Endothelial cell of umbilical vein (primary cell): ENCODE measurements around the gene FABP1. TPM values are rescaled to one million over a fixed set of nuclear protein-coding genes. Genes with fewer than 3 reads are reported as not detected.

Experiments used
- BruUV-seq: library from RNA; stranded (reverse); fragments of 400-500 nt; replicated peaks from 2 replicates; lab custom pipeline; 2021; lab: Mats Ljungman, UMichigan
- CTCF ChIA-PET: fragments of 300-600, 350-600 bp; sonication (Branson Sonifier 250); formaldehyde crosslinking; loops from one replicate; lab custom pipeline; 2021; ENCODE audit warnings: antibody characterized with exemption, inconsistent platforms; lab: Charles Lee
- POLR2A ChIA-PET: fragments of 300-600, 350-600 bp; sonication (Branson Sonifier 250); formaldehyde crosslinking; loops from one replicate; lab custom pipeline; 2021; ENCODE audit warnings: antibody characterized with exemption, inconsistent platforms; lab: Charles Lee
- DNase-seq: peaks from one replicate; pipeline ENCODE4 v3.0.0-alpha.2; 2011; ENCODE audit warnings: low read depth, low spot score
- FAIRE-seq: peaks from 2 replicates; lab custom pipeline; 2011; peaks lifted over from hg19 to GRCh38; lab: Jason Lieb, UNC
- H2AFZ ChIP-seq: 2 replicates; pipeline ENCODE4 v1.6.0; 2012; ENCODE audit warnings: low read depth, low read length, control low read depth, inconsistent platforms
- H3K27ac ChIP-seq: 2 replicates; pipeline ENCODE4 v1.5.1; 2011; ENCODE audit warnings: low read depth, mild to moderate bottlenecking, control low read depth, low read length, moderate library complexity; ENCODE audit not compliant: insufficient read depth
- H3K27me3 ChIP-seq, 2 experiments: 2 replicates each; pipeline versions ENCODE4 v1.6.0 to v1.6.1; 2011; ENCODE audit warnings: low read length in 2 of 2, mixed read lengths in 1 of 2; ENCODE audit not compliant: control insufficient read depth in 2 of 2, insufficient read depth in 2 of 2
- H3K36me3 ChIP-seq, 2 experiments: 2 replicates in 1 of 2; 3 replicates in 1 of 2; pipeline ENCODE4 v1.5.1; 2011; ENCODE audit warnings: low read length in 2 of 2, mild to moderate bottlenecking in 1 of 2, moderate library complexity in 1 of 2; ENCODE audit not compliant: control insufficient read depth in 2 of 2, insufficient read depth in 2 of 2; ENCODE audit errors: extremely low read depth in 1 of 2
- H3K4me1 ChIP-seq: 3 replicates; pipeline ENCODE4 v1.5.1; 2011; ENCODE audit warnings: mild to moderate bottlenecking, low read length; ENCODE audit not compliant: control insufficient read depth, insufficient read depth; ENCODE audit errors: extremely low read depth
- H3K4me2 ChIP-seq: 2 replicates; pipeline ENCODE4 v1.6.1; 2011; ENCODE audit warnings: low read length, control low read depth, mixed read lengths; ENCODE audit not compliant: insufficient read depth
- H3K4me3 ChIP-seq, 3 experiments: fragments of 200-600 bp in 1 of 3; sonication (generic), shearing (Covaris generic) in 1 of 3; replicated peaks in 1 of 3; 2 replicates each; pipeline ENCODE4 v1.5.1; 2011 to 2016; ENCODE audit warnings: control low read depth in 3 of 3, low read length in 3 of 3, mild to moderate bottlenecking in 2 of 3, inconsistent platforms in 1 of 3, low read depth in 1 of 3, moderate library complexity in 1 of 3; ENCODE audit not compliant: insufficient read depth in 1 of 3
- H3K79me2 ChIP-seq: 2 replicates; pipeline ENCODE4 v1.6.0; 2012; ENCODE audit warnings: low read length, inconsistent platforms; ENCODE audit not compliant: control insufficient read depth, insufficient read depth
- H3K9ac ChIP-seq: replicated peaks from 2 replicates; pipeline ENCODE3; 2011; ENCODE audit warnings: low read length, control low read depth; ENCODE audit not compliant: insufficient read depth; ENCODE audit errors: extremely low read depth
- H3K9me1 ChIP-seq: replicated peaks from 3 replicates; pipeline ENCODE4 v1.6.0; 2011; ENCODE audit warnings: mild to moderate bottlenecking, low read length; ENCODE audit not compliant: control insufficient read depth, insufficient read depth; ENCODE audit errors: extremely low read depth
- H3K9me3 ChIP-seq: replicated peaks from 2 replicates; pipeline ENCODE4 v1.5.1; 2012; ENCODE audit warnings: low read length, inconsistent platforms; ENCODE audit not compliant: control insufficient read depth, insufficient read depth
- H4K20me1 ChIP-seq: replicated peaks from 2 replicates; pipeline ENCODE3; 2011; ENCODE audit warnings: mild to moderate bottlenecking, low read length; ENCODE audit not compliant: control insufficient read depth, insufficient read depth; ENCODE audit errors: extremely low read depth
- EZH2 ChIP-seq: IDR thresholded peaks from 2 replicates; pipeline ENCODE4 v1.6.1; 2012; ENCODE audit warnings: borderline replicate concordance, low read depth, mild to moderate bottlenecking, moderate library complexity, low read length, inconsistent platforms; ENCODE audit not compliant: severe bottlenecking
- FOS ChIP-seq: IDR thresholded peaks from 2 replicates; pipeline ENCODE4 v1.6.1; 2011; ENCODE audit warnings: mild to moderate bottlenecking, low read length, moderate library complexity, borderline replicate concordance; ENCODE audit not compliant: insufficient read depth
- GATA2 ChIP-seq: IDR thresholded peaks from 2 replicates; pipeline ENCODE4 v1.7.0; 2011; ENCODE audit warnings: low read depth, mild to moderate bottlenecking, moderate library complexity, mixed read lengths, low read length; ENCODE audit not compliant: insufficient read length, insufficient read depth
- JUN ChIP-seq: IDR thresholded peaks from 2 replicates; pipeline ENCODE4 v1.6.1; 2011; ENCODE audit warnings: borderline replicate concordance, low read depth; ENCODE audit not compliant: insufficient read length, insufficient read depth
- MYC ChIP-seq: IDR thresholded peaks from one replicate; pipeline ENCODE4 v1.6.1; 2011; ENCODE audit warnings: mild to moderate bottlenecking, low read depth, low read length
- POLR2A ChIP-seq: IDR thresholded peaks from 2 replicates; pipeline ENCODE4 v1.6.1; 2012; ENCODE audit warnings: low read depth, mild to moderate bottlenecking, control low read depth, low read length
- POLR2AphosphoS5 ChIP-seq: IDR thresholded peaks from 2 replicates; pipeline ENCODE4 v1.6.1; 2012; ENCODE audit warnings: low read depth, mild to moderate bottlenecking, control low read depth, low read length, moderate library complexity; ENCODE audit not compliant: insufficient read depth
- dilution Hi-C: fragments of 300-500 bp; cut with MboI; formaldehyde crosslinking; loops from one replicate; pipeline ENCODE4 v1.15.0; 2019; ENCODE audit warnings: low sequenced_read_pairs; ENCODE audit not compliant: extremely low pct_ligation_motif_present
- intact Hi-C: fragments of 100-400 bp; cut with micrococcal nuclease; formaldehyde crosslinking; loops from one replicate; pipeline ENCODE4 v1.10.0; 2022
- polyA plus RNA-seq, 4 experiments: library from polyadenylated mRNA; depleted of rRNA in 3 of 4; stranded (reverse) in 3 of 4; unstranded in 1 of 4; fragments of >200 nt; gene quantifications; 2 replicates each; pipeline versions ENCODE4 v1.2.1 to v1.2.3, GENCODE V29; 2011 to 2012; ENCODE audit warnings: missing spikeins in 1 of 4
- total RNA-seq: library from RNA; stranded (reverse); gene quantifications from 2 replicates; pipeline ENCODE4 v1.2.3, GENCODE V29; 2021
- TF ChIP-seq, protein P1 (sequence below), 2 donors: IDR thresholded peaks; 1 replicate in 1 of 2; 2 replicates in 1 of 2; pipeline ENCODE4 v1.5.1; 2011; ENCODE audit warnings: low read length in 2 of 2, mild to moderate bottlenecking in 2 of 2, moderate library complexity in 2 of 2, control low read depth in 1 of 2, inconsistent platforms in 1 of 2, low read depth in 1 of 2; ENCODE audit not compliant: insufficient read depth in 1 of 2; ENCODE audit errors: extremely low read depth in 1 of 2
- TF ChIP-seq, protein P2 (sequence below): IDR thresholded peaks from 2 replicates; pipeline ENCODE4 v1.6.1; 2011; ENCODE audit not compliant: insufficient read depth, insufficient read length

FABP1 gene
- total and polyA plus RNA-seq, 2 donors (not counting 3 experiments of a cell fraction or from before 2014, with no cell fraction given), result not detected

DNA sequence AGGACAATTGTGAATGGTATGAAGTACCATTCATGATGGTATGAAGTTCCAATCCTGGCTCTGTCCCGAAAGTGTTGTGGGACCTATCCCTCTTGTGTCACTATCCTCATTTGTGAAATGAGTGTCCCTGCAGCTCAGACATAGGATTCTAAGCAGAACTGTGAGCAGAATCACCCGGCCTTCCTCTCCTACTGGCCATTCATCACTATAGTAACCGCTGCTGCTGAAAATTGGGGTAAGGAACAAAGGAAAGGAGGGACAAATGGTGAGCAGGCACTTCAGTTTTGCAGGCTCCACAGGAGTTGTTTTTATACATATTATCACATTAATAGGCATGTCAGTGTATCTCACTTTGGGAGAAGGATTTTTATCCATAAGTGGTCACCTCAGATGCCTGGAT is 32.8 kb downstream of the FABP1 start:
- Histone ChIP-seq H3K9me1 (no peaks in the 10 kb centered on the region), H3K79me2 (no peaks in the 10 kb centered on the region), H3K27ac (no peak overlapping the region), H3K9me3 (no peaks in the 10 kb centered on the region), H3K27me3 (no peaks in the 10 kb centered on the region), H4K20me1 (no peaks in the 10 kb centered on the region), H3K4me1 (no peaks in the 10 kb centered on the region), H3K9ac (no peak overlapping the region), H3K36me3 (no peaks in the 10 kb centered on the region), H2AFZ (no peak overlapping the region), H3K4me3 (no peak overlapping the region), H3K4me2 (no peak overlapping the region)
- no TSS peak for BruUV-seq
- CTCF ChIA-PET, result no interaction called here
- intact Hi-C loops, result no loop called here
- FAIRE-seq (no peak), DNase-seq (no peak)
- POLR2A ChIA-PET, result no interaction called here
- TF ChIP-seq JUN, result no peak
- no peak for TF ChIP-seq MYC
- no peak for TF ChIP-seq EZH2
- TF ChIP-seq, protein P1, sequence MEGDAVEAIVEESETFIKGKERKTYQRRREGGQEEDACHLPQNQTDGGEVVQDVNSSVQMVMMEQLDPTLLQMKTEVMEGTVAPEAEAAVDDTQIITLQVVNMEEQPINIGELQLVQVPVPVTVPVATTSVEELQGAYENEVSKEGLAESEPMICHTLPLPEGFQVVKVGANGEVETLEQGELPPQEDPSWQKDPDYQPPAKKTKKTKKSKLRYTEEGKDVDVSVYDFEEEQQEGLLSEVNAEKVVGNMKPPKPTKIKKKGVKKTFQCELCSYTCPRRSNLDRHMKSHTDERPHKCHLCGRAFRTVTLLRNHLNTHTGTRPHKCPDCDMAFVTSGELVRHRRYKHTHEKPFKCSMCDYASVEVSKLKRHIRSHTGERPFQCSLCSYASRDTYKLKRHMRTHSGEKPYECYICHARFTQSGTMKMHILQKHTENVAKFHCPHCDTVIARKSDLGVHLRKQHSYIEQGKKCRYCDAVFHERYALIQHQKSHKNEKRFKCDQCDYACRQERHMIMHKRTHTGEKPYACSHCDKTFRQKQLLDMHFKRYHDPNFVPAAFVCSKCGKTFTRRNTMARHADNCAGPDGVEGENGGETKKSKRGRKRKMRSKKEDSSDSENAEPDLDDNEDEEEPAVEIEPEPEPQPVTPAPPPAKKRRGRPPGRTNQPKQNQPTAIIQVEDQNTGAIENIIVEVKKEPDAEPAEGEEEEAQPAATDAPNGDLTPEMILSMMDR (IDR thresholded peaks at IDR 0.05; ENCODE audit: extremely low read depth in 1 of 2, insufficient read depth in 1 of 2, low read depth in 1 of 2, low read length in 2 of 2), result no peak
- TF ChIP-seq GATA2, result no peak
- TF ChIP-seq POLR2AphosphoS5, result no peak
- TF ChIP-seq FOS, result no peak
- TF ChIP-seq POLR2A, result no peak
- TF ChIP-seq, protein P2, sequence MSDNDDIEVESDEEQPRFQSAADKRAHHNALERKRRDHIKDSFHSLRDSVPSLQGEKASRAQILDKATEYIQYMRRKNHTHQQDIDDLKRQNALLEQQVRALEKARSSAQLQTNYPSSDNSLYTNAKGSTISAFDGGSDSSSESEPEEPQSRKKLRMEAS, result no peak
- dilution Hi-C loops, result no loop called here
